Upper lobe of left lung (tissue), 4 donors: Measurements from ENCODE around the gene MED12.

Experiments
- EP300 ChIP-seq, 4 donors: sonication (generic); formaldehyde crosslinking; IDR thresholded peaks; one replicate each; pipeline ENCODE4 v1.5.1; 2017; ENCODE audit warnings: antibody characterized with exemption in 4 of 4, control low read depth in 2 of 4
- POLR2A ChIP-seq, 4 donors: fragments of 450-650 bp; IDR thresholded peaks; one replicate each; pipeline ENCODE4 v1.5.1; 2016 to 2017; ENCODE audit warnings: antibody characterized with exemption in 4 of 4, mild to moderate bottlenecking in 2 of 4
- POLR2AphosphoS5 ChIP-seq, 2 donors: sonication (generic); formaldehyde crosslinking; IDR thresholded peaks; one replicate each; pipeline ENCODE4 v1.5.1; 2017; ENCODE audit warnings: antibody characterized with exemption in 2 of 2
- TF ChIP-seq, protein P1 (sequence below), 6 experiments: fragments of 450-650 bp in 4 of 6; fragments of 200-600 bp in 2 of 6; sonication (generic) in 2 of 6; IDR thresholded peaks; one replicate each; pipeline ENCODE4 v1.5.1; 2016 to 2019; ENCODE audit warnings: antibody characterized with exemption in 6 of 6

DNA sequence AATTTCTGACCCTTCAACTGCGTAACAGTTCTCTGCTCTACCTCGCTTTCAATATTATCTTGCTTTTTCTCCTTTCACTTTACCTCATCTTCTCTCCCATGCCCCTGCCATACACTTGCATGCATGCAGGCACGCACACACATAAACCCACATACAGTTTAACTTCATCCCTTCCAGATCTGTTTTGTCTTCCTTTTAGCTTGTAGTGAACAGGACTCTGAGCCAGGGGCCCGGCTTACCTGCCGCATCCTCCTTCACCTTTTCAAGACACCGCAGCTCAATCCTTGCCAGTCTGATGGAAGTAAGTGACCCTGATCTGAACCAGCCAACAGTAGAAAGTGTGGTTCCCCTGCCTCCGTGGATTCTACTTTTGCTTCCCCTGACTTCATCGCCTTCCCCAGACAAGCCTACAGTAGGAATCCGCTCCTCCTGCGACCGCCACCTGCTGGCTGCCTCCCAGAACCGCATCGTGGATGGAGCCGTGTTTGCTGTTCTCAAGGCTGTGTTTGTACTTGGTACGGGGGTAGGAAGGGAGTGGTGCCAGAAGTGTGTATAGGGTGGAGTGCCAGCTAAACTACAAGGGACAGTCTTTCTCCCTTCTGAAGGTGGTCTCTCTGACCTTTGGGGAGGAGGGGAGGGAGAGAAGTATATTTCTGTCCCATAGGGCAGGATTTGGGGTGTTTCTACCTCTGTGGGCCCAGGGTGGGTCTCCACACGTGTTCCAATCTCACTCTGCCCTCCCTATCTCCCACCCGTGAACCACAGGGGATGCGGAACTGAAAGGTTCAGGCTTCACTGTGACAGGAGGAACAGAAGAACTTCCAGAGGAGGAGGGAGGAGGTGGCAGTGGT lies 10.7 kb downstream of the MED12 start:
- TF ChIP-seq POLR2AphosphoS5 (IDR thresholded peaks at IDR 0.05) (no peak), EP300 (IDR thresholded peaks at IDR 0.05) (no peak), POLR2A (IDR thresholded peaks at IDR 0.05) (no peak)
- TF ChIP-seq, protein P1, sequence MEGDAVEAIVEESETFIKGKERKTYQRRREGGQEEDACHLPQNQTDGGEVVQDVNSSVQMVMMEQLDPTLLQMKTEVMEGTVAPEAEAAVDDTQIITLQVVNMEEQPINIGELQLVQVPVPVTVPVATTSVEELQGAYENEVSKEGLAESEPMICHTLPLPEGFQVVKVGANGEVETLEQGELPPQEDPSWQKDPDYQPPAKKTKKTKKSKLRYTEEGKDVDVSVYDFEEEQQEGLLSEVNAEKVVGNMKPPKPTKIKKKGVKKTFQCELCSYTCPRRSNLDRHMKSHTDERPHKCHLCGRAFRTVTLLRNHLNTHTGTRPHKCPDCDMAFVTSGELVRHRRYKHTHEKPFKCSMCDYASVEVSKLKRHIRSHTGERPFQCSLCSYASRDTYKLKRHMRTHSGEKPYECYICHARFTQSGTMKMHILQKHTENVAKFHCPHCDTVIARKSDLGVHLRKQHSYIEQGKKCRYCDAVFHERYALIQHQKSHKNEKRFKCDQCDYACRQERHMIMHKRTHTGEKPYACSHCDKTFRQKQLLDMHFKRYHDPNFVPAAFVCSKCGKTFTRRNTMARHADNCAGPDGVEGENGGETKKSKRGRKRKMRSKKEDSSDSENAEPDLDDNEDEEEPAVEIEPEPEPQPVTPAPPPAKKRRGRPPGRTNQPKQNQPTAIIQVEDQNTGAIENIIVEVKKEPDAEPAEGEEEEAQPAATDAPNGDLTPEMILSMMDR (IDR thresholded peaks at IDR 0.05): peak; percentile 62 to 82 (median 73)
